ENCODE results near the gene PRR5L.

GRCh38 chr11:36395978-36396736 lies 100.1 kb downstream of the PRR5L start:
- TF ChIP-seq, protein P1, sequence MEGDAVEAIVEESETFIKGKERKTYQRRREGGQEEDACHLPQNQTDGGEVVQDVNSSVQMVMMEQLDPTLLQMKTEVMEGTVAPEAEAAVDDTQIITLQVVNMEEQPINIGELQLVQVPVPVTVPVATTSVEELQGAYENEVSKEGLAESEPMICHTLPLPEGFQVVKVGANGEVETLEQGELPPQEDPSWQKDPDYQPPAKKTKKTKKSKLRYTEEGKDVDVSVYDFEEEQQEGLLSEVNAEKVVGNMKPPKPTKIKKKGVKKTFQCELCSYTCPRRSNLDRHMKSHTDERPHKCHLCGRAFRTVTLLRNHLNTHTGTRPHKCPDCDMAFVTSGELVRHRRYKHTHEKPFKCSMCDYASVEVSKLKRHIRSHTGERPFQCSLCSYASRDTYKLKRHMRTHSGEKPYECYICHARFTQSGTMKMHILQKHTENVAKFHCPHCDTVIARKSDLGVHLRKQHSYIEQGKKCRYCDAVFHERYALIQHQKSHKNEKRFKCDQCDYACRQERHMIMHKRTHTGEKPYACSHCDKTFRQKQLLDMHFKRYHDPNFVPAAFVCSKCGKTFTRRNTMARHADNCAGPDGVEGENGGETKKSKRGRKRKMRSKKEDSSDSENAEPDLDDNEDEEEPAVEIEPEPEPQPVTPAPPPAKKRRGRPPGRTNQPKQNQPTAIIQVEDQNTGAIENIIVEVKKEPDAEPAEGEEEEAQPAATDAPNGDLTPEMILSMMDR (IDR thresholded peaks at IDR 0.05): no peak
- TF ChIP-seq ZFX (IDR thresholded peaks at IDR 0.05; ENCODE audit: borderline replicate concordance): no peak

All from 22Rv1 (cell line).